Thyroid gland (tissue), 4 donors: ENCODE results near the gene IL17RC.

Experiments used
- POLR2A ChIP-seq, 2 donors: fragments of 450-650 bp; IDR thresholded peaks; one replicate each; pipeline ENCODE4 v1.6.1; 2017; ENCODE audit warnings: antibody characterized with exemption in 2 of 2, mild to moderate bottlenecking in 2 of 2, moderate library complexity in 1 of 2
- TF ChIP-seq, protein P1 (sequence below), 6 experiments: fragments of 200-600 bp in 3 of 6; fragments of 450-650 bp in 3 of 6; sonication (generic) in 3 of 6; IDR thresholded peaks; one replicate each; pipeline ENCODE4 v1.5.1; 2016 to 2019; ENCODE audit warnings: antibody characterized with exemption in 6 of 6, mild to moderate bottlenecking in 2 of 6, inconsistent platforms in 1 of 6, moderate library complexity in 1 of 6

- TF ChIP-seq, protein P1, sequence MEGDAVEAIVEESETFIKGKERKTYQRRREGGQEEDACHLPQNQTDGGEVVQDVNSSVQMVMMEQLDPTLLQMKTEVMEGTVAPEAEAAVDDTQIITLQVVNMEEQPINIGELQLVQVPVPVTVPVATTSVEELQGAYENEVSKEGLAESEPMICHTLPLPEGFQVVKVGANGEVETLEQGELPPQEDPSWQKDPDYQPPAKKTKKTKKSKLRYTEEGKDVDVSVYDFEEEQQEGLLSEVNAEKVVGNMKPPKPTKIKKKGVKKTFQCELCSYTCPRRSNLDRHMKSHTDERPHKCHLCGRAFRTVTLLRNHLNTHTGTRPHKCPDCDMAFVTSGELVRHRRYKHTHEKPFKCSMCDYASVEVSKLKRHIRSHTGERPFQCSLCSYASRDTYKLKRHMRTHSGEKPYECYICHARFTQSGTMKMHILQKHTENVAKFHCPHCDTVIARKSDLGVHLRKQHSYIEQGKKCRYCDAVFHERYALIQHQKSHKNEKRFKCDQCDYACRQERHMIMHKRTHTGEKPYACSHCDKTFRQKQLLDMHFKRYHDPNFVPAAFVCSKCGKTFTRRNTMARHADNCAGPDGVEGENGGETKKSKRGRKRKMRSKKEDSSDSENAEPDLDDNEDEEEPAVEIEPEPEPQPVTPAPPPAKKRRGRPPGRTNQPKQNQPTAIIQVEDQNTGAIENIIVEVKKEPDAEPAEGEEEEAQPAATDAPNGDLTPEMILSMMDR (IDR thresholded peaks at IDR 0.05), result no peak
- no peak for TF ChIP-seq POLR2A (IDR thresholded peaks at IDR 0.05)
These were observed 11.3 kb downstream of the IL17RC start for GRCh38 chr3:9928158-9928557.
